Measurements from ENCODE around the gene ZC3H6. TPM values are rescaled to one million over a fixed set of nuclear protein-coding genes. Genes with fewer than 3 reads are reported as not detected.

The ZC3H6 gene
- total and polyA plus RNA-seq, 2 of the 13 experiments (the other 11 are each of a cell fraction or from before 2014, with no cell fraction given): 0.71 to 0.93 TPM

DNA sequence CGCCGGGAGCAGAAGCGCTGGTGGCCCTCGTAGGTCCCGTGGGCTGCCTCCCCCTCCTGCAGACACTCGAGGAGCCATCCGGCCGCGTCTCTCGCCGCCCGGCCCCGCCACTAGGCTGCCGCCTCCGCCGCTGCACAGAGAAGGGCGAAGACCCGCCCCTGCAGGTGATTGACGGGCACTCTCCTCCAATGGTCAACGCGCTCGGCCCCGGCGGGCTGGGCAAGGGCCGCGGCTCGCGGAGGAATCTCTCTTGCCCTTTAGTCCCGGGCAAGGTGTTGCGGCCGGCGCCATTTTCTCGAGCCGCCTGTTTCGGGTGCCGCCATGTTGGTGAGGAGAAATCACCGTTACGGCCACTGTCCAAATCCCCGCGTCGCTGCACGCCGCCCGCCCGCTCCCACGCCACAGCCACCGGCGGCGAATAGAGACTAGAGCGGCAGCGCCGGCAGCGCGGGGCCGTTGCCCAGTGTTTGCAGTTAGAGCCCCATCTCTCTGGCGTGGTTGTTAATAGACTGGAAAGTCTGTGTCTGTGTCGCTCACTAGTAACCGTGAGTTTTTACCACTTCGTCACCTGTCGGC lies at the start of gene ZC3H6 (continued):
- peak; percentile 69; the same call in 1 of the 2 replicates for TF ChIP-seq ZNF646 (CRISPR knock-in tag; IDR thresholded peaks at IDR 0.05)
- TF ChIP-seq KAT2B (IDR thresholded peaks at IDR 0.05; ENCODE audit: borderline replicate concordance, low read depth, low read length): no peak; the same call in 1 of the 2 replicates
- TF ChIP-seq ZNF557 (CRISPR knock-in tag; IDR thresholded peaks at IDR 0.05): 0 out of 2 replicates have a peak, but pooled peaks have one; percentile 43
- peak; percentile 99 for TF ChIP-seq ARHGAP35 (CRISPR knock-in tag; IDR thresholded peaks at IDR 0.05; ENCODE audit: borderline replicate concordance)
- peak; percentile 80; the same call in 1 of the 2 replicates for TF ChIP-seq ZNF564 (CRISPR knock-in tag; IDR thresholded peaks at IDR 0.05)
- TF ChIP-seq, protein P1, sequence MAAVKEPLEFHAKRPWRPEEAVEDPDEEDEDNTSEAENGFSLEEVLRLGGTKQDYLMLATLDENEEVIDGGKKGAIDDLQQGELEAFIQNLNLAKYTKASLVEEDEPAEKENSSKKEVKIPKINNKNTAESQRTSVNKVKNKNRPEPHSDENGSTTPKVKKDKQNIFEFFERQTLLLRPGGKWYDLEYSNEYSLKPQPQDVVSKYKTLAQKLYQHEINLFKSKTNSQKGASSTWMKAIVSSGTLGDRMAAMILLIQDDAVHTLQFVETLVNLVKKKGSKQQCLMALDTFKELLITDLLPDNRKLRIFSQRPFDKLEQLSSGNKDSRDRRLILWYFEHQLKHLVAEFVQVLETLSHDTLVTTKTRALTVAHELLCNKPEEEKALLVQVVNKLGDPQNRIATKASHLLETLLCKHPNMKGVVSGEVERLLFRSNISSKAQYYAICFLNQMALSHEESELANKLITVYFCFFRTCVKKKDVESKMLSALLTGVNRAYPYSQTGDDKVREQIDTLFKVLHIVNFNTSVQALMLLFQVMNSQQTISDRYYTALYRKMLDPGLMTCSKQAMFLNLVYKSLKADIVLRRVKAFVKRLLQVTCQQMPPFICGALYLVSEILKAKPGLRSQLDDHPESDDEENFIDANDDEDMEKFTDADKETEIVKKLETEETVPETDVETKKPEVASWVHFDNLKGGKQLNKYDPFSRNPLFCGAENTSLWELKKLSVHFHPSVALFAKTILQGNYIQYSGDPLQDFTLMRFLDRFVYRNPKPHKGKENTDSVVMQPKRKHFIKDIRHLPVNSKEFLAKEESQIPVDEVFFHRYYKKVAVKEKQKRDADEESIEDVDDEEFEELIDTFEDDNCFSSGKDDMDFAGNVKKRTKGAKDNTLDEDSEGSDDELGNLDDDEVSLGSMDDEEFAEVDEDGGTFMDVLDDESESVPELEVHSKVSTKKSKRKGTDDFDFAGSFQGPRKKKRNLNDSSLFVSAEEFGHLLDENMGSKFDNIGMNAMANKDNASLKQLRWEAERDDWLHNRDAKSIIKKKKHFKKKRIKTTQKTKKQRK (IDR thresholded peaks at IDR 0.05; ENCODE audit: low read length): no peak
- TF ChIP-seq MEF2D (CRISPR knock-in tag; IDR thresholded peaks at IDR 0.05): peak; percentile 96; the same call in 1 of the 2 replicates
- no peak for TF ChIP-seq FOXM1 (CRISPR knock-in tag; IDR thresholded peaks at IDR 0.05)
- TF ChIP-seq PHF8 (CRISPR knock-in tag; IDR thresholded peaks at IDR 0.05): peak; percentile 93
- TF ChIP-seq ZNF350 (CRISPR knock-in tag; IDR thresholded peaks at IDR 0.05; ENCODE audit: borderline replicate concordance, low read depth): peak; percentile 99; the same call in 1 of the 2 replicates
- peak; percentile 65; the same call in 1 of the 2 replicates for TF ChIP-seq ZNF367 (CRISPR knock-in tag; IDR thresholded peaks at IDR 0.05; ENCODE audit: borderline replicate concordance)
- TF ChIP-seq ZGPAT (CRISPR knock-in tag; IDR thresholded peaks at IDR 0.05): peak; percentile 99
- peak; percentile 61; the same call in 1 of the 2 replicates for TF ChIP-seq RFX5 (IDR thresholded peaks at IDR 0.05; ENCODE audit: low read depth, low read length)
- peak; percentile 57; the same call in 1 of the 2 replicates for TF ChIP-seq GPN1 (CRISPR knock-in tag; IDR thresholded peaks at IDR 0.05; ENCODE audit: borderline replicate concordance)
- TF ChIP-seq MIER3 (CRISPR knock-in tag; IDR thresholded peaks at IDR 0.05; ENCODE audit: borderline replicate concordance): peak; percentile 90; the same call in 1 of the 2 replicates
- peak; percentile 87 for TF ChIP-seq ZBTB7A (CRISPR knock-in tag; IDR thresholded peaks at IDR 0.05)
- TF ChIP-seq EED (CRISPR knock-in tag; IDR thresholded peaks at IDR 0.05): peak; percentile 94
- TF ChIP-seq CBX5 (CRISPR knock-in tag; IDR thresholded peaks at IDR 0.05; ENCODE audit: borderline replicate concordance): peak; percentile 90; the same call in 1 of the 2 replicates
